Fibroblast of upper back skin (primary cell): ENCODE results near the gene KRTAP20-1.

ENCODE experiments used
- DNase-seq: peaks from one replicate; pipeline ENCODE4 v3.0.0-alpha.2; 2013

KRTAP20-1 gene

DNA sequence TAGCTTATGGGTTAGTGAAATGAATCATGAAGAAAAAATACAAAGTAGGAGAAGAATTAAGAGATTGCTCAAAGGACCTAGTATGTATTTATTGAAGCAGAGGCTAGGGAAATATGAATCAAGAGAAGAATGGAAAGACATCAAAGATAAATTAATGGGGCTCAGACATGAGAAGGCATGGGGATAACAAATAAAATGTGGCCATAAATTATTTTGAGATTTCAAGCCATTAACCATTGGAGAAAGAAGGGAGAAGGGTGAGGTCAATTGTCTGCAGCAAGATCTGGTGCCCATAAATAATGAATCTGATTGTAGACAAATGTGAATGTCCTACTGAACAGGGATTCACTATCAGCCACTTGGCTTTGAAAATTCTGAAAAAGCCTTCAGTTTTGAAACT, 36.7 kb downstream of the KRTAP20-1 start:
- peak; percentile 24 for DNase-seq
